Activated CD4-positive, alpha-beta memory T cell treated with anti-CD3 and anti-CD28 coated beads, Interleukin-2, amount 10 ng/mL, durations not matched to agents 7 days and 5 days (primary cell): ENCODE results near the gene CPLANE2. TPM values are rescaled to one million over a fixed set of nuclear protein-coding genes. Genes with fewer than 3 reads are reported as not detected.

Experiments used
- CTCF ChIA-PET: fragments of 350-600 bp; sonication (Branson Sonifier 250); formaldehyde crosslinking; loops from one replicate; lab custom pipeline; 2021; ENCODE audit warnings: antibody characterized with exemption, inconsistent platforms; lab: Charles Lee
- POLR2A ChIA-PET: fragments of 350-600 bp; sonication (Branson Sonifier 250); formaldehyde crosslinking; loops from one replicate; lab custom pipeline; 2021; ENCODE audit warnings: antibody characterized with exemption; lab: Charles Lee
- DNase-seq: peaks from one replicate; pipeline ENCODE4 v3.0.0-alpha.2; 2020
- H3K27ac Mint-ChIP-seq: one replicate; pipeline ENCODE4 v1.8.0; 2021; ENCODE audit warnings: mild to moderate bottlenecking, mixed read lengths
- H3K27me3 Mint-ChIP-seq: one replicate; pipeline ENCODE4 v1.8.0; 2021; ENCODE audit warnings: mixed read lengths
- H3K36me3 Mint-ChIP-seq: one replicate; pipeline ENCODE4 v1.8.0; 2021; ENCODE audit warnings: low read depth, mixed read lengths
- H3K4me1 Mint-ChIP-seq: one replicate; pipeline ENCODE4 v1.8.0; 2021; ENCODE audit warnings: mixed read lengths
- H3K4me3 Mint-ChIP-seq: one replicate; pipeline ENCODE4 v1.8.0; 2021; ENCODE audit warnings: mild to moderate bottlenecking, mixed read lengths
- H3K9me3 Mint-ChIP-seq: one replicate; pipeline ENCODE4 v1.8.0; 2021; ENCODE audit warnings: mixed read lengths
- total RNA-seq, 2 experiments: library from RNA; stranded (reverse); gene quantifications; one replicate each; pipeline ENCODE4 v1.2.3, GENCODE V29; 2021

The CPLANE2 gene
- total RNA-seq, 2 experiments from 2014 or later: 7.9 to 8.7 TPM

DNA sequence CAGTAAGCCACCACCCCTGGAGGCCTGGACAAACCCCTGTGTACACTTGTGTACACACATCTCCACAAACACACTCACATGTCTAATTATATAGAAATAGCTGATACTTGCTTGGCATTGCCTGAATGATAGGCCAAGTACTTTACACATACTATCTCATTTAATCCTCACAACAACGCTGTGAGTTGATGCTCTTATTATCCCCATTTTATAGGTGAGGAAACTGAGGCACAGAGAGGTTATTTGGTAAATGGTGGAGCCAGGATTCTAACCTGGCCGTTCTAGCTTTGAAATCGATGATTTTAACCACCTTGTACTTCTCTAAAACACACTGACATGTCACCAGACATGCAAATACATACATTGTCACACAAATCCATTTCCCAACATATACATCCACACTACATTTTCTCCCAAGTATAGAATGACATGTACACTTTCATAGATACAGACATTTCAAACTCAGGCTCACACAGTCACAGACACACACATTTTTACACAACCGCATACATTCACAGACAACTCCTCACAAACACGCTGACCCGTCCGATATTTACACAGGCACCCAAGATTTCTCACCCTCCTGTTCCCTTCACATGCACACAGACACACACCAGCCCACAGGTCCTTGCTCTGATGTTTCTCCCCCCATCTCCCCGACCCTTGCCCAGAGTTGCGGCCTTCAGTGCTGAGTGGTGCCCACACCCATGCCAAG lies 27.7 kb downstream of the CPLANE2 start:
- no peak overlapping the region for H3K4me3 Mint-ChIP-seq
- CTCF ChIA-PET: no interaction called here
- H3K27ac Mint-ChIP-seq: no peak overlapping the region
- no peaks in the 10 kb centered on the region for H3K36me3 Mint-ChIP-seq
- H3K9me3 Mint-ChIP-seq: no peaks in the 10 kb centered on the region
- peaks cover 19% of the 10 kb centered on the region for H3K4me1 Mint-ChIP-seq
- POLR2A ChIA-PET: interaction anchor here (3.9 kb wide), 1 partner anchor 9 kb away, joined by 40 read pairs; no protein-coding TSS in a partner anchor
- no peak for DNase-seq
- peaks cover 4% of the 10 kb centered on the region for H3K27me3 Mint-ChIP-seq

GRCh38 chr1:16208270-16208987 lies 28.6 kb downstream of the CPLANE2 start:
- Mint-ChIP-seq H3K27ac (no peak overlapping the region), H3K36me3 (no peaks in the 10 kb centered on the region), H3K9me3 (no peaks in the 10 kb centered on the region), H3K4me1 (peaks cover 19% of the 10 kb centered on the region), H3K4me3 (no peak overlapping the region), H3K27me3 (peaks cover 4% of the 10 kb centered on the region)
- ChIA-PET CTCF (no interaction called here), POLR2A (interaction anchor here (3.9 kb wide), 1 partner anchor 10 kb away, joined by 40 read pairs; no protein-coding TSS in a partner anchor)
- no peak for DNase-seq

- H3K9me3 Mint-ChIP-seq: no peaks in the 10 kb centered on the region
- DNase-seq: peak; percentile 28
- no peaks in the 10 kb centered on the region for H3K27me3 Mint-ChIP-seq
- H3K27ac Mint-ChIP-seq: peak overlapping the region; percentile 99
- ChIA-PET POLR2A (interaction anchor here (0.6 to 3.9 kb wide), 5 partner anchors 10 to 156 kb away, joined by 3 to 40 read pairs (median 3); partner anchors contain the start of gene CPLANE2), CTCF (interaction anchor here (1.0 to 1.5 kb wide), 5 partner anchors 10 to 233 kb away, joined by 4 to 12 read pairs (median 7); partner anchors contain the start of gene NECAP2)
- H3K36me3 Mint-ChIP-seq: no peaks in the 10 kb centered on the region
- H3K4me1 Mint-ChIP-seq: peaks cover 19% of the 10 kb centered on the region
- peak overlapping the region; percentile 81 for H3K4me3 Mint-ChIP-seq
Measured at GRCh38 chr1:16207318-16208269, 29.4 kb downstream of the CPLANE2 start.

- CTCF ChIA-PET: interaction anchor here (1.0 to 2.1 kb wide), 6 partner anchors 11 to 234 kb away, joined by 4 to 12 read pairs (median 6); partner anchors contain the start of gene NECAP2
- POLR2A ChIA-PET: interaction anchor here (0.6 to 3.9 kb wide), 6 partner anchors 11 to 156 kb away, joined by 3 to 40 read pairs (median 3); partner anchors contain the start of gene CPLANE2
Measured at GRCh38 chr1:16206547-16207317, 30.3 kb downstream of the CPLANE2 start.

DNA sequence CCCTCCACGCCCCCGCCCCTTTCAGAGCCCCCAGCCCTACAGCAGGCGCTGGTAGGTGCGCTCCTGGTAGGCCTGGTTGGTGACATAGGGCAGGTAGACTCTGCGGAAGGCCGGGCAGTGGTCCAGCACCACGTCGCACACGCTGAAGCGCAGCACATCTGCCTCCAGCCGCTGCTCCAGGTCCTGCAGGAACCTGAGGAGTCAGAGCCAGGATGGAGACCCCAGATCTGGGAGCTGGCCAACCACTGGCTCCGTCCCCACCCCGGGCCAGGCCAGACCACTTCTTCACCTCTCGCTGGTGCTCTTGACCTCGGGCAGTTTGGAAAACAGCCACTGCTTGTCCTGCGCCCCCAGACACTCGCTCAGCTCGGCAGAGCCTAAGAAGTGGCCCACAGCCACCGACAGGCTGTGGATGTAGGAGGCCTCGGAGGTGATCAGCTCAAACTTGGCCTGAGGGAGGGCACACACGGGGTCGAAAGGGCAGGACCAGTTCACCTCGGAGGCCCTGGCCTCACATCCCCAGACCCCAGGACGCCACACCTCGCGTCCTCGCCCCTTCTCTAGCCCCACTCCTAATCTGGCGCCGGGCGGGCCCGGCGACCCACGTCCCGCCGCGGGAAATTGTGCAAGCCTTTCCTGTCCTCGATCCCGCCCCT lies 31.0 kb downstream of the CPLANE2 start:
- no peaks in the 10 kb centered on the region for H3K36me3 Mint-ChIP-seq
- ChIA-PET POLR2A (interaction anchor here (0.9 to 3.9 kb wide), 3 partner anchors 12 to 32 kb away, joined by 3 to 40 read pairs (median 21); partner anchors contain the start of gene CPLANE2), CTCF (interaction anchor here (1.1 to 3.3 kb wide), 6 partner anchors 12 to 235 kb away, joined by 4 to 17 read pairs (median 7); partner anchors contain the start of gene NECAP2)
- H3K27me3 Mint-ChIP-seq: no peaks in the 10 kb centered on the region
- peak overlapping the region; percentile 99 for H3K27ac Mint-ChIP-seq
- no peaks in the 10 kb centered on the region for H3K9me3 Mint-ChIP-seq
- no peak for DNase-seq
- H3K4me1 Mint-ChIP-seq: peaks cover 19% of the 10 kb centered on the region
- H3K4me3 Mint-ChIP-seq: peak overlapping the region; percentile 81

More at GRCh38 chr1:16206547-16207317, 30.3 kb downstream of the CPLANE2 start:
- H3K27ac Mint-ChIP-seq: peak overlapping the region; percentile 99
- no peaks in the 10 kb centered on the region for H3K9me3 Mint-ChIP-seq
- DNase-seq: peak; percentile 95
- peak overlapping the region; percentile 81 for H3K4me3 Mint-ChIP-seq
- no peaks in the 10 kb centered on the region for H3K27me3 Mint-ChIP-seq
- no peaks in the 10 kb centered on the region for H3K36me3 Mint-ChIP-seq
- peaks cover 19% of the 10 kb centered on the region for H3K4me1 Mint-ChIP-seq

- DNase-seq: no peak
- no peaks in the 10 kb centered on the region for H3K27me3 Mint-ChIP-seq
- H3K4me3 Mint-ChIP-seq: peak overlapping the region; percentile 30
- no peaks in the 10 kb centered on the region for H3K9me3 Mint-ChIP-seq
- CTCF ChIA-PET: interaction anchor here (0.7 to 3.3 kb wide), 3 partner anchors 13 to 42 kb away, joined by 3 to 17 read pairs (median 6); no protein-coding TSS in a partner anchor
- H3K27ac Mint-ChIP-seq: no peak overlapping the region
- peaks cover 19% of the 10 kb centered on the region for H3K4me1 Mint-ChIP-seq
- POLR2A ChIA-PET: interaction anchor here (1.9 kb wide), 1 partner anchor 32 kb away, joined by 21 read pairs; the partner anchor contains the start of gene CPLANE2
- H3K36me3 Mint-ChIP-seq: no peaks in the 10 kb centered on the region
Measured at GRCh38 chr1:16205334-16205671, 31.7 kb downstream of the CPLANE2 start.

GRCh38 chr1:16204634-16205333 lies 32.2 kb downstream of the CPLANE2 start:
- H3K27me3 Mint-ChIP-seq: no peaks in the 10 kb centered on the region
- H3K4me1 Mint-ChIP-seq: peaks cover 19% of the 10 kb centered on the region
- peak overlapping the region; percentile 38 for H3K4me3 Mint-ChIP-seq
- CTCF ChIA-PET: interaction anchor here (0.7 to 3.3 kb wide), 6 partner anchors 13 to 43 kb away, joined by 3 to 17 read pairs (median 4); partner anchors contain the start of gene CPLANE2
- H3K27ac Mint-ChIP-seq: no peak overlapping the region
- H3K9me3 Mint-ChIP-seq: no peaks in the 10 kb centered on the region
- DNase-seq: peak; percentile 50
- H3K36me3 Mint-ChIP-seq: no peaks in the 10 kb centered on the region
- POLR2A ChIA-PET: no interaction called here

DNA sequence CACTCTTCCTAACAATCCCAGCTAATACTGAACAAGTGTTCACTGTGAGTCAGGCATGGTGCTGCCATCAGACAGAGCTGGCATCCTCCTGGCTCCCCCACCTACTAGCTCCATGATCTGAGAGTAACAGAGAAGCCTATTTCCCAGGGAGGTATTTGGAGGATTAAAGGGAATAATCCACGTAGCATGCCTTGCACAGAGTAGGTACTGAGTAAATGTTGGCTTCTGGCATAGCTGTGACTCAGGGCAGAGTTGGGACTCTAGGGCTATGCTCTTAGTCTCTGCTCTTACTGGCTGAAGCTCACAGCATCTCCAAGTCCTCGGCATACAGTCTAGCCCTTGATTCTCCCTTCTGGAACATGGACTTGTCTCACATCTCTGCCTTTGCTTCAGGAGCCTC lies 32.8 kb downstream of the CPLANE2 start:
- H3K36me3 Mint-ChIP-seq: no peaks in the 10 kb centered on the region
- no peaks in the 10 kb centered on the region for H3K9me3 Mint-ChIP-seq
- ChIA-PET POLR2A (interaction anchor here (1.1 kb wide), 1 partner anchor 33 kb away, joined by 3 read pairs; the partner anchor contains the start of gene CPLANE2), CTCF (interaction anchor here (1.0 to 3.3 kb wide), 5 partner anchors 13 to 159 kb away, joined by 3 to 17 read pairs (median 4); partner anchors contain the start of gene CPLANE2)
- DNase-seq: no peak
- H3K4me1 Mint-ChIP-seq: peaks cover 20% of the 10 kb centered on the region
- no peak overlapping the region for H3K4me3 Mint-ChIP-seq
- no peaks in the 10 kb centered on the region for H3K27me3 Mint-ChIP-seq
- H3K27ac Mint-ChIP-seq: no peak overlapping the region

DNA sequence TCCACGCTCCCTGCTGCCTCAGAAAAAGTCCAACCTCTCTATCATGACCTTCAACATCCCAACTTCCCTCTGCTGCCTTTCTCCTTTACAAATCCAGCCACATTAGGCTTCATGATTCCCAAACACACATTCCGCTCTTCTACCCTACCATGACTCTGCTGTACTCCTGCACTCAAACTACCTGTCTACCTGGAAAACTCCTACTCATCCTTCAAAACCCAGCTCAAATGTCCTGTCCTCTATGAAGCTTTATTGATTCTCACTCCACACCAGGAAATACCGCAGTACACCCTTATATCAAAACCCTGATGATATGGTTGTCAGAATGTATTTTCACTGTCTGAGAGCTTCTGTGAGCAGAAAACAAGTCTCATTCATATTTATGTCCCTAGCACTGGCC lies 33.4 kb downstream of the CPLANE2 start:
- Mint-ChIP-seq H3K4me3 (no peak overlapping the region), H3K9me3 (no peaks in the 10 kb centered on the region), H3K27ac (no peak overlapping the region), H3K27me3 (no peaks in the 10 kb centered on the region), H3K4me1 (peaks cover 26% of the 10 kb centered on the region), H3K36me3 (no peaks in the 10 kb centered on the region)
- CTCF ChIA-PET: interaction anchor here (1.2 to 3.3 kb wide), 5 partner anchors 14 to 160 kb away, joined by 3 to 17 read pairs (median 5); no protein-coding TSS in a partner anchor
- DNase-seq: no peak
- POLR2A ChIA-PET: interaction anchor here (1.1 kb wide), 1 partner anchor 34 kb away, joined by 3 read pairs; the partner anchor contains the start of gene CPLANE2
